ENCODE measurements around the gene SCTR. TPM values are rescaled to one million over a fixed set of nuclear protein-coding genes. Genes with fewer than 3 reads are reported as not detected.

Gene SCTR
- total and polyA plus RNA-seq, 2 of the 13 experiments (the other 11 are each of a cell fraction or from before 2014, with no cell fraction given): not detected

DNA sequence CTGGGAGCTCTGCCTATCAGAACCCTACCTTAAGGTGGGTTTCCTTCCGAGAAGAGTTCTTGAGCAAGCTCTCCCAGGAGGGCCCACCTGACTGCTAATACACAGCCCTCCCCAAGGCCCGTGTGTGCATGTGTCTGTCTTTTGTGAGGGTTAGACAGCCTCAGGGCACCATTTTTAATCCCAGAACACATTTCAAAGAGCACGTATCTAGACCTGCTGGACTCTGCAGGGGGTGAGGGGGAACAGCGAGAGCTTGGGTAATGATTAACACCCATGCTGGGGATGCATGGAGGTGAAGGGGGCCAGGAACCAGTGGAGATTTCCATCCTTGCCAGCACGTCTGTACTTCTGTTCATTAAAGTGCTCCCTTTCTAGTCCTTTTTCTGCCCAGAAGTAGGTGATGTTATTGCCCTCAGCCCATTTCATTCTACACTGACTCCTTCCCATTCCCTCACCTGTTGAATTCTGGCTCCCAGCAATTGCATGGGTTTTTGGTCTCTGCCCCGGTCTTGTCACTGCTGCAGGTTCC, 86.1 kb downstream of the SCTR start (continued):
- TF ChIP-seq POGK (CRISPR knock-in tag; conservative IDR thresholded peaks at IDR 0.05): no peak
- TF ChIP-seq LRRFIP1 (CRISPR knock-in tag; conservative IDR thresholded peaks at IDR 0.05): no peak
- peak; percentile 48; the same call in 1 of the 2 replicates for TF ChIP-seq ZNF747 (CRISPR knock-in tag; IDR thresholded peaks at IDR 0.05; ENCODE audit: borderline replicate concordance)
- no peak for TF ChIP-seq ZNF224 (CRISPR knock-in tag; IDR thresholded peaks at IDR 0.05)
- no peak for TF ChIP-seq FOXK1 (CRISPR knock-in tag; IDR thresholded peaks at IDR 0.05; ENCODE audit: borderline replicate concordance, low read depth)
- peak; percentile 47; the same call in 1 of the 3 replicates for TF ChIP-seq MXI1 (IDR thresholded peaks at IDR 0.05; ENCODE audit: borderline replicate concordance, low read depth, low read length)
- no peak for TF ChIP-seq SP1 (IDR thresholded peaks at IDR 0.05)
- TF ChIP-seq SP1 (CRISPR knock-in tag; IDR thresholded peaks at IDR 0.05): no peak; the same call in 1 of the 2 replicates
- TF ChIP-seq SNAPC4 (CRISPR knock-in tag; IDR thresholded peaks at IDR 0.05): no peak
- TF ChIP-seq ZNF672 (CRISPR knock-in tag; IDR thresholded peaks at IDR 0.05): no peak
- TF ChIP-seq, protein P1, sequence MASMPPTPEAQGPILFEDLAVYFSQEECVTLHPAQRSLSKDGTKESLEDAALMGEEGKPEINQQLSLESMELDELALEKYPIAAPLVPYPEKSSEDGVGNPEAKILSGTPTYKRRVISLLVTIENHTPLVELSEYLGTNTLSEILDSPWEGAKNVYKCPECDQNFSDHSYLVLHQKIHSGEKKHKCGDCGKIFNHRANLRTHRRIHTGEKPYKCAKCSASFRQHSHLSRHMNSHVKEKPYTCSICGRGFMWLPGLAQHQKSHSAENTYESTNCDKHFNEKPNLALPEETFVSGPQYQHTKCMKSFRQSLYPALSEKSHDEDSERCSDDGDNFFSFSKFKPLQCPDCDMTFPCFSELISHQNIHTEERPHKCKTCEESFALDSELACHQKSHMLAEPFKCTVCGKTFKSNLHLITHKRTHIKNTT (CRISPR knock-in tag; IDR thresholded peaks at IDR 0.05): no peak
- TF ChIP-seq STAG1 (CRISPR knock-in tag; IDR thresholded peaks at IDR 0.05): 0 out of 2 replicates have a peak, but pooled peaks have one; percentile 6
- TF ChIP-seq SATB2 (CRISPR knock-in tag; IDR thresholded peaks at IDR 0.05): no peak
- TF ChIP-seq GMEB1 (CRISPR knock-in tag; IDR thresholded peaks at IDR 0.05; ENCODE audit: borderline replicate concordance): 0 out of 2 replicates have a peak, but pooled peaks have one; percentile 50
- no peak for TF ChIP-seq MTA1 (CRISPR knock-in tag; IDR thresholded peaks at IDR 0.05; ENCODE audit: borderline replicate concordance)
- peak; percentile 73; the same call in 1 of the 2 replicates for TF ChIP-seq DMAP1 (CRISPR knock-in tag; IDR thresholded peaks at IDR 0.05)
